ENCODE results near the gene MPPE1. TPM values are rescaled to one million over a fixed set of nuclear protein-coding genes. Genes with fewer than 3 reads are reported as not detected.
"Not testable (repeated sequence)": the region's sequence is repeated elsewhere in the genome, so short reads cannot be mapped to it uniquely, and the experiment has no call there.

Gene MPPE1
- total RNA-seq, 1 donor from 2014 or later: 67.0 TPM

DNA sequence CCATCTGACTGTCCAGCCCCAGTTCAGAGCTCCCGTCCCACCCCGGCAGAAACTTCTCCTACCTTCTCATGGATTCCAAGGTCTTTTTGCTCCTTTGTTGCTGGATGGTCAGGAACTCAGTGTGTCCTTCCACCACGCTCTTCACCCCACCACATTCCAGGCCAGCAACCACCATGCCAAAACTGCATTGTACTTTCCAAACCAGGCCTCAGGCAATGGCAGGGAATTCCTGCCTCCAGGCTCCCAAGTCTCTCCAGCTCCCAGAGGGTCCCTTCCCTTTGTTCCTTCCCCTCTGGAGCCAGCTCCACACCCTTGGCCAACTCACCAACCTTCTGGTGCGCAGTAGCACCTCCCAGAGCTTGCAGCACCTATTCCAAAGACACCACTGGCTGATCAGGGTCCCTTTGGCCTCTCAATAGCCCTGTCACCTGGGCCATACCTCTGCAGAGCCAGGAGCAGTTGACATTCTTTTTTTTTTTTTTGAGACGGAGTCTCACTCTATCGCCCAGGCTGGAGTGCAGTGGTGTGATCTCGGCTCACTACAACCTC is 48.8 kb downstream of the MPPE1 start:
- H3K4me3 ChIP-seq: no peak overlapping the region
- DNase-seq: no peak
- no peaks in the 10 kb centered on the region for H3K27me3 ChIP-seq
- H3K27ac ChIP-seq: no peak overlapping the region
- peaks cover 3% of the 10 kb centered on the region for H3K4me1 ChIP-seq
- ATAC-seq: no peak
- TF ChIP-seq, protein P1, sequence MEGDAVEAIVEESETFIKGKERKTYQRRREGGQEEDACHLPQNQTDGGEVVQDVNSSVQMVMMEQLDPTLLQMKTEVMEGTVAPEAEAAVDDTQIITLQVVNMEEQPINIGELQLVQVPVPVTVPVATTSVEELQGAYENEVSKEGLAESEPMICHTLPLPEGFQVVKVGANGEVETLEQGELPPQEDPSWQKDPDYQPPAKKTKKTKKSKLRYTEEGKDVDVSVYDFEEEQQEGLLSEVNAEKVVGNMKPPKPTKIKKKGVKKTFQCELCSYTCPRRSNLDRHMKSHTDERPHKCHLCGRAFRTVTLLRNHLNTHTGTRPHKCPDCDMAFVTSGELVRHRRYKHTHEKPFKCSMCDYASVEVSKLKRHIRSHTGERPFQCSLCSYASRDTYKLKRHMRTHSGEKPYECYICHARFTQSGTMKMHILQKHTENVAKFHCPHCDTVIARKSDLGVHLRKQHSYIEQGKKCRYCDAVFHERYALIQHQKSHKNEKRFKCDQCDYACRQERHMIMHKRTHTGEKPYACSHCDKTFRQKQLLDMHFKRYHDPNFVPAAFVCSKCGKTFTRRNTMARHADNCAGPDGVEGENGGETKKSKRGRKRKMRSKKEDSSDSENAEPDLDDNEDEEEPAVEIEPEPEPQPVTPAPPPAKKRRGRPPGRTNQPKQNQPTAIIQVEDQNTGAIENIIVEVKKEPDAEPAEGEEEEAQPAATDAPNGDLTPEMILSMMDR (IDR thresholded peaks at IDR 0.05): no peak
- intact Hi-C loops (cut with DNase I): no loop called here
- H3K9me3 ChIP-seq: no peaks in the 10 kb centered on the region
- peaks cover 6% of the 10 kb centered on the region for H3K36me3 ChIP-seq

DNA sequence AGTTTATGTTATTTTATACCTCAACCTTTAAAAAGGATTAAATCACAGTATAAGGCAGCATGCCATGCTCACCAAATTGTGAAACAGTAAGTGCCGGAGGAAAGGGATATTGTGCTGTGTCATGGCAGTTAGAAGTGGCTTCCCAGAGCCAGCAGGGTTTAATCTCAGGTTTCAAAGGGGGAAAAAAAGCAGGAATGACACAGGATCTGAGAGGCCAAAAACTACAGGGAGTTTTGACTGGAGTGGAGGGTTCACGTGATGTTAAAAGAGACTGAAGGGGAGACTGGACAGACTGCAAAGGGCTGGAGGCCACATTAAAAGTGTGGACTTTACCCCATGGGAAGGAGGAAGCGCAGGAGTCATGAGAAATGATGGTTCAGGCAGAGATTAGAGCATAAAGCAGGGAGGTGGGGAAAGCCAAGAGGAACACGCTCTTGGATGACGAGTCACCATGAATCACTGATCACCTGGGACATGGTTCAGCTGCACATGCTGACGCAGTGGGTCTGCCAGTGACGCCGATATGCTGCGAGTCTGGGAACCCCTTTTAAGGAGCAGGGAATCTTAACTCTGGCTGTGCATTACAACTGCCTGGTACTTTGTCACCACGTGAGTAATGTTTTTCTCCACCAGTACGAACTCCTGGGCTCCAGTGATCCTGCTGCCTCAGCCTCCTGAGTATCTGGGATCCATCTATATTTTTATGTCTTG is 50.8 kb downstream of the MPPE1 start:
- intact Hi-C loops (cut with DNase I): no loop called here
- H3K27ac ChIP-seq: peak overlapping the region; percentile 9
- H3K36me3 ChIP-seq: peaks cover 6% of the 10 kb centered on the region
- TF ChIP-seq, protein P1 (IDR thresholded peaks at IDR 0.05): no peak
- H3K4me3 ChIP-seq: no peak overlapping the region
- H3K9me3 ChIP-seq: no peaks in the 10 kb centered on the region
- ATAC-seq (peak; percentile 63), DNase-seq (no peak)
- peaks cover 21% of the 10 kb centered on the region for H3K4me1 ChIP-seq
- no peaks in the 10 kb centered on the region for H3K27me3 ChIP-seq

DNA sequence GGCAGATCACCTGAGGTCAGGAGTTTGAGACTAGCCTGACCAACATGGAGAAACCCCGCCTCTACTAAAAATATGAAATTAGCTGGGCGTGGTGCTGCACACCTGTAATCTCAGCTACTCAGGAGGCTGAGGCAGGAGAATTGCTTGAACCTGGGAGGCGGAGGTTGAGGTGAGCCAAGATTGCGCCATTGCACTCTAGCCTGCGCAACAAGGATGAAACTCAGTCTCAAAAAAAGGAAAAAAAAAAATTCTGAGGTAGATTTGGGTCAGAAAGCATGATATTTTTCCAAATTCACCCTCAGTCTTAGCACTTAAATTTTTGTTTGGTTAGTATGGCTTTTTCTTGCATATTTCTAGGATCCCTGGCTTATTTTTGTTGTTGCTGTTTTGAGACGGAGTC is 53.6 kb downstream of the MPPE1 start:
- DNase-seq; H3K27me3 ChIP-seq; H3K36me3 ChIP-seq; H3K27ac ChIP-seq; ATAC-seq; H3K9me3 ChIP-seq; intact Hi-C loops (cut with DNase I); H3K4me3 ChIP-seq: not testable (repeated sequence)
- peaks cover 24% of the 10 kb centered on the region for H3K4me1 ChIP-seq

DNA sequence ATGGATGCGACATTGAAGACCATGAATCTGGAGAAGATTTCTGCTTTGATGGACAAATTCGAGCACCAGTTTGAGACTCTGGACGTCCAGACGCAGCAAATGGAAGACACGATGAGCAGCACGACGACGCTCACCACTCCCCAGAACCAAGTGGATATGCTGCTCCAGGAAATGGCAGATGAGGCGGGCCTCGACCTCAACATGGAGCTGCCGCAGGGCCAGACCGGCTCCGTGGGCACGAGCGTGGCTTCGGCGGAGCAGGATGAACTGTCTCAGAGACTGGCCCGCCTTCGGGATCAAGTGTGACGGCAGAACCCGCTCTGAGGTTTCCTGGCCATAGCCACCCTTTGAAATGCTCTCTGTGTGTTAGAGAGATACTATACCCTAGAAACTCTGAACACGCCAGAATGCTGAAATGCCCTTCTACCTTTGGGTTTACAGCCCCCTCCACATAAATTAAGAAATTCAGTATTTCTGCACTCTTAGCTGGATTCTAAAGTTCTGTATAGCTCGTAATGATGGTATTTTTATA is 56.2 kb downstream of the MPPE1 start:
- Histone ChIP-seq H3K4me1 (peaks cover 24% of the 10 kb centered on the region), H3K36me3 (peaks cover 6% of the 10 kb centered on the region), H3K4me3 (peak overlapping the region; percentile 72), H3K9me3 (no peaks in the 10 kb centered on the region), H3K27ac (peak overlapping the region; percentile 94), H3K27me3 (no peaks in the 10 kb centered on the region)
- DNase-seq: peak; percentile 75
- peak; percentile 58 for ATAC-seq
- TF ChIP-seq, protein P1 (IDR thresholded peaks at IDR 0.05): no peak
- intact Hi-C loops (cut with DNase I): no loop called here

DNA sequence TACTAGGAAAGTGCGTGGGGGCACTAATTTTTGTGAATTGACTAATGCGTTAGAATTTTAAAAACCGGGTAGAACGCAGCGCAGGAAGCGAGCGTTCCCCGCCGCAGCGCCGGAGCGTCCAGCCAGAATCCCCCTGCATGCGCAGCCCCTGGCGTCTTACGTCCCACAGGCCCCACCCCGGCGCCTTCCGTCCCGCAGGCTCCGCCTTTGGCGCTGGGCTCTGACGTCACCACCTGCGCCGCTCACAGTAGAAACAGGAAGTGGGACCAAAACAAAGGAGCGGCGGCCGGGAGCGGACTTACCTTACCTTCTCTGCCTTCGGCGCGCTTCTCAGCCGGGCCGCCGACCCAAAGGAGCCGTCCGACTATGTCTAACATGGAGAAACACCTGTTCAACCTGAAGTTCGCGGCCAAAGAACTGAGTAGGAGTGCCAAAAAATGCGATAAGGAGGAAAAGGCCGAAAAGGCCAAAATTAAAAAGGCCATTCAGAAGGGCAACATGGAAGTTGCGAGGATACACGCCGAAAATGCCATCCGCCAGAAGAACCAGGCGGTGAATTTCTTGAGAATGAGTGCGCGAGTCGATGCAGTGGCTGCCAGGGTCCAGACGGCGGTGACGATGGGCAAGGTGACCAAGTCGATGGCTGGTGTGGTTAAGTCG is 56.8 kb downstream of the MPPE1 start, which contains the start of gene CHMP1B:
Gene CHMP1B (plus strand): TSS at position 268 of the 660 bp plus-strand sequence. CDS start 99 bp downstream, at position 367.
- TF ChIP-seq, protein P1 (IDR thresholded peaks at IDR 0.05): no peak
- peaks cover 6% of the 10 kb centered on the region for H3K36me3 ChIP-seq
- peak within 1 kb of the TSS; percentile 72 for H3K4me3 ChIP-seq
- H3K4me1 ChIP-seq: peaks cover 24% of the 10 kb centered on the region
- H3K9me3 ChIP-seq: no peaks in the 10 kb centered on the region
- peak; percentile 99 for ATAC-seq
- peak; percentile 99 for DNase-seq
- H3K27me3 ChIP-seq: no peaks in the 10 kb centered on the region
- peak within 1 kb of the TSS; percentile 94 for H3K27ac ChIP-seq
- intact Hi-C loops (cut with DNase I): no loop called here

DNA sequence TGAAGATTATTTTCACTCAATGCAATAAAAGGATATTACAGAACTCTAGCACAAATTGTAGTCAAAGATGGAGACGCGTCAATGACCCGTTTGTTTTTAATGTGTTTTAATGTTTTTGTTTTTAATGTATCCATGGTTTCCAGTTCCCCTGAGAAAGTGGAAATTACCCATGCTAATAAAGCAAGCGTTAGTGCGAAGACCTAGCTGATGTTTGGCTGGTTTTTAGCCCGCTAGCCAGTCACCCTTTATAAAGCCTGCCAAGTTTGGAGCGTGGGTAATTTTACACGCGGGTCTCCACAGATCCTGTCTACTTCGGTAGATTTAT is 57.3 kb downstream of the MPPE1 start:
- H3K36me3 ChIP-seq: peaks cover 6% of the 10 kb centered on the region
- TF ChIP-seq, protein P1 (IDR thresholded peaks at IDR 0.05): no peak
- DNase-seq: no peak
- peak overlapping the region; percentile 72 for H3K4me3 ChIP-seq
- no peaks in the 10 kb centered on the region for H3K9me3 ChIP-seq
- peak; percentile 20 for ATAC-seq
- peak overlapping the region; percentile 94 for H3K27ac ChIP-seq
- intact Hi-C loops (cut with DNase I): no loop called here
- no peaks in the 10 kb centered on the region for H3K27me3 ChIP-seq
- H3K4me1 ChIP-seq: peaks cover 24% of the 10 kb centered on the region

Measured in upper lobe of right lung (tissue), 1 donor.